Measurements from ENCODE around the gene TTYH3. TPM values are rescaled to one million over a fixed set of nuclear protein-coding genes. Genes with fewer than 3 reads are reported as not detected.
"Not testable (repeated sequence)": the region's sequence is repeated elsewhere in the genome, so short reads cannot be mapped to it uniquely, and the experiment has no call there.

TTYH3 gene
- total RNA-seq, 1 donor from 2014 or later = 106 TPM

- no peaks in the 10 kb centered on the region for H3K36me3 ChIP-seq (ENCODE audit: control insufficient read depth, insufficient read depth, low read length)
- no peak for TF ChIP-seq CTCF (IDR thresholded peaks at IDR 0.05; ENCODE audit: insufficient read depth, low read length, poor library complexity, severe bottlenecking)
- no peak for DNase-seq (ENCODE audit: low read depth)
- no peak overlapping the region for H3K4me3 ChIP-seq (ENCODE audit: low read depth, low read length)
- peaks cover 9% of the 10 kb centered on the region for H3K27me3 ChIP-seq (ENCODE audit: control insufficient read depth, insufficient read depth, low read length)
Observed at GRCh38 chr7:2691011-2691707, 59.4 kb downstream of the TTYH3 start.

- DNase-seq (ENCODE audit: low read depth); H3K27me3 ChIP-seq (ENCODE audit: control insufficient read depth, insufficient read depth, low read length); H3K4me3 ChIP-seq (ENCODE audit: low read depth, low read length); H3K36me3 ChIP-seq (ENCODE audit: control insufficient read depth, insufficient read depth, low read length): not testable (repeated sequence)
Observed at GRCh38 chr7:2691932-2692439, 60.2 kb downstream of the TTYH3 start.

GRCh38 chr7:2692543-2692942 is 60.8 kb downstream of the TTYH3 start:
- H3K36me3 ChIP-seq (ENCODE audit: control insufficient read depth, insufficient read depth, low read length) = no peaks in the 10 kb centered on the region
- no peak for TF ChIP-seq CTCF (IDR thresholded peaks at IDR 0.05; ENCODE audit: insufficient read depth, low read length, poor library complexity, severe bottlenecking)
- H3K27me3 ChIP-seq (ENCODE audit: control insufficient read depth, insufficient read depth, low read length) = peaks cover 9% of the 10 kb centered on the region
- no peak for DNase-seq (ENCODE audit: low read depth)
- no peak overlapping the region for H3K4me3 ChIP-seq (ENCODE audit: low read depth, low read length)

- not testable (repeated sequence) for H3K27me3 ChIP-seq (ENCODE audit: control insufficient read depth, insufficient read depth, low read length); DNase-seq (ENCODE audit: low read depth)
Observed at GRCh38 chr7:2693420-2694121, 61.8 kb downstream of the TTYH3 start.

GRCh38 chr7:2694122-2694436 is 62.3 kb downstream of the TTYH3 start:
- not testable (repeated sequence) for H3K36me3 ChIP-seq (ENCODE audit: control insufficient read depth, insufficient read depth, low read length); H3K27me3 ChIP-seq (ENCODE audit: control insufficient read depth, insufficient read depth, low read length); H3K4me3 ChIP-seq (ENCODE audit: low read depth, low read length); DNase-seq (ENCODE audit: low read depth)

More at GRCh38 chr7:2693420-2694121, 61.8 kb downstream of the TTYH3 start:
- not testable (repeated sequence) for H3K36me3 ChIP-seq (ENCODE audit: control insufficient read depth, insufficient read depth, low read length); H3K4me3 ChIP-seq (ENCODE audit: low read depth, low read length)

- TF ChIP-seq CTCF (IDR thresholded peaks at IDR 0.05; ENCODE audit: insufficient read depth, low read length, poor library complexity, severe bottlenecking) = no peak
- no peak for DNase-seq (ENCODE audit: low read depth)
- no peak overlapping the region for H3K4me3 ChIP-seq (ENCODE audit: low read depth, low read length)
- no peaks in the 10 kb centered on the region for H3K27me3 ChIP-seq (ENCODE audit: control insufficient read depth, insufficient read depth, low read length)
- H3K36me3 ChIP-seq (ENCODE audit: control insufficient read depth, insufficient read depth, low read length) = no peaks in the 10 kb centered on the region
Observed at GRCh38 chr7:2698581-2699288, 66.9 kb downstream of the TTYH3 start.

GRCh38 chr7:2699289-2699620 is 67.5 kb downstream of the TTYH3 start:
- H3K4me3 ChIP-seq (ENCODE audit: low read depth, low read length) = no peak overlapping the region
- TF ChIP-seq CTCF (IDR thresholded peaks at IDR 0.05; ENCODE audit: insufficient read depth, low read length, poor library complexity, severe bottlenecking) = no peak
- no peaks in the 10 kb centered on the region for H3K36me3 ChIP-seq (ENCODE audit: control insufficient read depth, insufficient read depth, low read length)
- H3K27me3 ChIP-seq (ENCODE audit: control insufficient read depth, insufficient read depth, low read length) = no peaks in the 10 kb centered on the region
- DNase-seq (ENCODE audit: low read depth) = no peak

All from kidney epithelial cell (primary cell).